Lung (tissue), 12 donors: ENCODE measurements around the gene FBN2. TPM values are rescaled to one million over a fixed set of nuclear protein-coding genes. Genes with fewer than 3 reads are reported as not detected.

ENCODE experiments used
- ATAC-seq: fragments of 200-7000 bp; cut with Tn5 transposase; one replicate; pipeline ENCODE4 v1.9.1; 2020; ENCODE audit warnings: moderate number of reproducible peaks; ENCODE audit not compliant: insufficient read depth, low FRiP score
- DNase-seq, 3 donors: peaks; one replicate each; pipeline ENCODE4 v3.0.0-alpha.2; 2013 to 2017
- H3K27ac ChIP-seq, 2 donors: one replicate each; pipeline ENCODE4 v1.5.1; 2013; ENCODE audit warnings: mild to moderate bottlenecking in 2 of 2, moderate library complexity in 2 of 2, control low read depth in 1 of 2, inconsistent platforms in 1 of 2, low read depth in 1 of 2, low read length in 1 of 2
- H3K27me3 ChIP-seq, 3 donors: one replicate each; pipeline ENCODE4 v1.5.1; 2013; ENCODE audit warnings: low read length in 2 of 3; ENCODE audit not compliant: control insufficient read depth in 3 of 3, insufficient read depth in 3 of 3
- H3K36me3 ChIP-seq, 4 donors: one replicate each; pipeline ENCODE4 v1.5.1; 2013; ENCODE audit warnings: low read length in 4 of 4, mild to moderate bottlenecking in 1 of 4, moderate library complexity in 1 of 4; ENCODE audit not compliant: control insufficient read depth in 4 of 4, insufficient read depth in 4 of 4
- H3K4me1 ChIP-seq, 5 donors: one replicate each; pipeline ENCODE4 v1.5.1; 2013; ENCODE audit warnings: low read length in 5 of 5, mild to moderate bottlenecking in 2 of 5, moderate library complexity in 1 of 5; ENCODE audit not compliant: control insufficient read depth in 5 of 5, insufficient read depth in 5 of 5
- H3K4me3 ChIP-seq: one replicate; pipeline ENCODE4 v1.5.1; 2013; ENCODE audit warnings: mild to moderate bottlenecking, control low read depth, moderate library complexity
- H3K9ac ChIP-seq, 2 donors: one replicate each; pipeline ENCODE4 v1.5.1; 2013; ENCODE audit warnings: low read length in 2 of 2, control low read depth in 1 of 2; ENCODE audit not compliant: insufficient read depth in 1 of 2
- H3K9me3 ChIP-seq, 4 donors: one replicate each; pipeline ENCODE4 v1.5.1; 2013; ENCODE audit warnings: low read length in 3 of 4, mild to moderate bottlenecking in 1 of 4, moderate library complexity in 1 of 4; ENCODE audit not compliant: control insufficient read depth in 4 of 4, insufficient read depth in 3 of 4
- CTCF ChIP-seq: IDR thresholded peaks from 2 replicates; pipeline ENCODE4 v1.5.1; 2012; ENCODE audit warnings: mild to moderate bottlenecking; ENCODE audit errors: control extremely low read depth, extremely low read depth
- WGBS, 2 donors: extraction: QIAGEN DNeasy Blood & Tissue Kit; methylation state at CpG; one replicate each; pipeline ENCODE4 v1.1.7; 2013; 5-methylcytosine and 5-hydroxymethylcytosine counted together
- polyA plus RNA-seq, 2 donors: library from polyadenylated mRNA; stranded (reverse); fragments of 200-250 nt; gene quantifications; one replicate each; pipeline ENCODE4 v1.2.1, GENCODE V29; 2013
- total RNA-seq, 2 donors: library from RNA; depleted of rRNA in 1 of 2; stranded (reverse); fragments of >200 nt in 1 of 2; gene quantifications; one replicate each; pipeline ENCODE4 v1.2.1, GENCODE V29; 2014 to 2021
- donor health status: control.
- donor health status: control.
- donor health status: Bipolar disorder and iron deficiency.
- donor health status: healthy.
- donor health status: DM: yes; HTN: yes; CAD: no.

FBN2 gene
- total and polyA plus RNA-seq, 4 donors: 0.06 to 13.1 (median 1.1) TPM

DNA sequence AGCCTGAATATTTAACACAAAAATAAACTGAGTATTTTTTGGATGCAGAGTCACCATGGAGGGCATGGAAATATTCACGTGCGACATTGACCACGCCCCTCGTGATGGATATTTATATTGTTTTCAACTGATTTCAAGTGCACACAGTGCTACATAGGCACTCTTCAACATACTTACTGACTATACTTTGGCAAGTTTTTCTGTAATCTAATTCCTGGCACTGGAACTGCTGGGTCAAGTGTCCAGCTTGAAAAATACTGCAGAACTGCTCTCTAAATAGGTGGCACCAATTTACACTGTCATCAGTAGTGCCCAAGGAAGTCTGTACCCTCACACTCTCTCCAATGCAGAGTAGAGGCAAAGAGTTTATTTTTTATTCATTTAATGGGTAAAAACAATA is 65.1 kb downstream of the FBN2 start:
- Histone ChIP-seq H3K27ac (no peak overlapping the region), H3K27me3 (no peaks in the 10 kb centered on the region), H3K4me1 (peaks cover 0 to 14% (median 0%) of the 10 kb centered on the region in 5 donors), H3K4me3 (no peak overlapping the region), H3K9me3 (no peaks in the 10 kb centered on the region), H3K9ac (no peak overlapping the region), H3K36me3 (no peaks in the 10 kb centered on the region)
- DNase-seq: no peak
- no peak for ATAC-seq
- 76 to 93% methylated on average over 4 of the region's 4 CpGs for WGBS, 2 donors
- no peak for TF ChIP-seq CTCF

GRCh38 chr5:128472036-128472435 is 66.0 kb downstream of the FBN2 start:
- H3K4me3 ChIP-seq: no peak overlapping the region
- peaks cover 0 to 14% (median 0%) of the 10 kb centered on the region in 5 donors for H3K4me1 ChIP-seq
- H3K9me3 ChIP-seq: no peaks in the 10 kb centered on the region
- TF ChIP-seq CTCF: no peak
- H3K27ac ChIP-seq: no peak overlapping the region
- DNase-seq: no peak
- WGBS, 2 donors: 75 to 89% methylated on average over 2 of the region's 2 CpGs
- no peak overlapping the region for H3K9ac ChIP-seq
- no peaks in the 10 kb centered on the region for H3K27me3 ChIP-seq
- H3K36me3 ChIP-seq: no peaks in the 10 kb centered on the region
- no peak for ATAC-seq

DNA sequence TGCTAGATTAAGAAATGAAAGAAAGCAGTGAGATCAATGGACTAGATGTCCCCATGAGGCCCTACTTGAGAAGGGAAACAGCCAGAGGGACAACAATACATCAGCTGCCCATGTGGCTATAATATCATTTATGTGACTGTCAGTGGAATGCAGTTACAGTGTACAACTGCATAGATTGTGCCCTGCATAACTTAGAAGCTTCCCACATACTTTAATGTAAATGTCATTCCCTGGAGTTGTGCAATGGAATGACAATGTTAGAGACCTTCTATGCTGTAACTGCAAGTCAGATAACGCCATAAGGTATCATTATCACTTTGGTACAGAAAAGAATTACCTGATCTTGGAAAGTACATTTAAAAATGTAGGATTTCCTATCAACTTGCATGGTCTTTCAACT is 67.4 kb downstream of the FBN2 start:
- ATAC-seq (no peak), DNase-seq (no peak)
- WGBS, 2 donors: 80 to 85% methylated on average over 1 of the region's 1 CpG
- Histone ChIP-seq H3K9me3 (no peaks in the 10 kb centered on the region), H3K36me3 (no peaks in the 10 kb centered on the region), H3K27ac (peak overlapping the region in 1 of 2 donors; percentile 42), H3K4me1 (peaks cover 0 to 13% (median 0%) of the 10 kb centered on the region in 5 donors), H3K4me3 (no peak overlapping the region), H3K9ac (no peak overlapping the region), H3K27me3 (no peaks in the 10 kb centered on the region)
- TF ChIP-seq CTCF: no peak

GRCh38 chr5:128469912-128470311 is 68.1 kb downstream of the FBN2 start:
- 57 to 78% methylated on average over 2 of the region's 2 CpGs for WGBS, 2 donors
- H3K9ac ChIP-seq: no peak overlapping the region

More at GRCh38 chr5:128469912-128470311, 68.1 kb downstream of the FBN2 start:
- Histone ChIP-seq H3K9me3 (no peaks in the 10 kb centered on the region), H3K4me1 (peaks cover 0 to 13% (median 0%) of the 10 kb centered on the region in 5 donors), H3K27ac (no peak overlapping the region), H3K27me3 (no peaks in the 10 kb centered on the region), H3K4me3 (no peak overlapping the region), H3K36me3 (no peaks in the 10 kb centered on the region)
- no peak for DNase-seq
- no peak for TF ChIP-seq CTCF
- ATAC-seq: no peak
